IMR-90 (cell line): ENCODE data around the gene RPH3AL.

Source experiments
- BHLHE40 ChIP-seq: fragments of 150-350 bp; IDR thresholded peaks from 2 replicates; pipeline ENCODE4 v1.6.1; 2016; ENCODE audit warnings: mild to moderate bottlenecking, low read depth, low read length
- CHD1 ChIP-seq: IDR thresholded peaks from 2 replicates; pipeline ENCODE4 v1.6.1; 2012; ENCODE audit warnings: low read depth, low read length, improper control_type of control experiment
- MAFK ChIP-seq: IDR thresholded peaks from 2 replicates; pipeline ENCODE4 v1.6.1; 2012; ENCODE audit warnings: low read depth, low read length, improper control_type of control experiment
- MXI1 ChIP-seq: IDR thresholded peaks from 2 replicates; pipeline ENCODE4 v1.6.1; 2012; ENCODE audit warnings: low read depth, mild to moderate bottlenecking, low read length, moderate library complexity, borderline replicate concordance
- POLR2A ChIP-seq: IDR thresholded peaks from 2 replicates; pipeline ENCODE4 v1.6.1; 2012; ENCODE audit warnings: mild to moderate bottlenecking, low read depth, low read length
- RAD21 ChIP-seq: IDR thresholded peaks from 2 replicates; pipeline ENCODE4 v1.6.1; 2012; ENCODE audit warnings: low read length, improper control_type of control experiment
- RFX5 ChIP-seq: IDR thresholded peaks from 2 replicates; pipeline ENCODE4 v1.8.0; 2012; ENCODE audit warnings: low read depth, mild to moderate bottlenecking, low read length, moderate library complexity
- SMC3 ChIP-seq: fragments of 150-350 bp; IDR thresholded peaks from 2 replicates; pipeline ENCODE4 v1.6.1; 2016; ENCODE audit warnings: low read depth, mild to moderate bottlenecking, antibody characterized with exemption, low read length, moderate library complexity
- TF ChIP-seq, protein P1 (sequence below): conservative IDR thresholded peaks from 2 replicates; pipeline ENCODE4 v1.5.1; 2012; ENCODE audit warnings: mild to moderate bottlenecking, low read depth, low read length, improper control_type of control experiment
- TF ChIP-seq, protein P2 (sequence below): fragments of 150-350 bp; IDR thresholded peaks from 2 replicates; pipeline ENCODE4 v1.6.1; 2016; ENCODE audit warnings: low read depth, mild to moderate bottlenecking, low read length, moderate library complexity, borderline replicate concordance
- TF ChIP-seq, protein P3 (sequence below): fragments of 150-350 bp; IDR thresholded peaks from 2 replicates; pipeline ENCODE4 v1.6.1; 2017; ENCODE audit warnings: mild to moderate bottlenecking, antibody characterized with exemption, low read length, low read depth

DNA sequence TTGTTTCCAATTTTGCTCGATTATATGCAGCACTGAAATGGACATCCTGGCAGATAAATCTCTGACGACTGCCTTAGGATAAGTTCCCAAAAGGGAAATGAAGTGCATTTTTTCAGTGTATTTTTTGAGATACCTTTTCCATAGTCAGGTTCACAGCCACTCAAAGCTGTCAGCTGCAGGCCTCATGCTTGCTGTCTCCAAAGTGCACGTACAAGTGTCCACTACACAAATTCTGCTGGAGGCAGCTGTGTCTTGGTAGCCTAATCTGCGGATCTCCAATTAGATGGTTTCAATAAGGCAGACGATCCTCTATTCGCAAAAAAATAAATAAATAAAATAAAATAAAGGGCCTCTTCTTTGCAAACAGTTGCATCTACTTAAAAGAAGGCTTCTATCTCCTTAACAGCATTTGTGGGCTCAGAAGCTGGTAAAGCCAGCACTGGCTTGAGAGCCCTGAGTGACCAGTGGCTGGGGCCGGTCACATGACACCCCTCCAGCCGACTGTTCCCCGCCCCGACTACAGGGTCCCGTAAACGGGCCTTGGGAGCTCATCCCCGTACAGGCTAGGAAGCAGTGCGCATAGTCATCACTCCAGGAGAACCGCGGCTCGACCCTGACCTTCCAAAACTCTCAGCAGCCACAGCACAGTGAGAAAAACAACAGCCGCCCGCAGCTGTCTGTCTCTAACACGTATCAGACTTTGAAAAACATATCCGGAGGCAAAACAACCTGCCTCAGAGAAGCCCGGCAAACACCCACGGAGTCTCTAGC is 18.8 kb downstream of the RPH3AL start:
- TF ChIP-seq, protein P1, sequence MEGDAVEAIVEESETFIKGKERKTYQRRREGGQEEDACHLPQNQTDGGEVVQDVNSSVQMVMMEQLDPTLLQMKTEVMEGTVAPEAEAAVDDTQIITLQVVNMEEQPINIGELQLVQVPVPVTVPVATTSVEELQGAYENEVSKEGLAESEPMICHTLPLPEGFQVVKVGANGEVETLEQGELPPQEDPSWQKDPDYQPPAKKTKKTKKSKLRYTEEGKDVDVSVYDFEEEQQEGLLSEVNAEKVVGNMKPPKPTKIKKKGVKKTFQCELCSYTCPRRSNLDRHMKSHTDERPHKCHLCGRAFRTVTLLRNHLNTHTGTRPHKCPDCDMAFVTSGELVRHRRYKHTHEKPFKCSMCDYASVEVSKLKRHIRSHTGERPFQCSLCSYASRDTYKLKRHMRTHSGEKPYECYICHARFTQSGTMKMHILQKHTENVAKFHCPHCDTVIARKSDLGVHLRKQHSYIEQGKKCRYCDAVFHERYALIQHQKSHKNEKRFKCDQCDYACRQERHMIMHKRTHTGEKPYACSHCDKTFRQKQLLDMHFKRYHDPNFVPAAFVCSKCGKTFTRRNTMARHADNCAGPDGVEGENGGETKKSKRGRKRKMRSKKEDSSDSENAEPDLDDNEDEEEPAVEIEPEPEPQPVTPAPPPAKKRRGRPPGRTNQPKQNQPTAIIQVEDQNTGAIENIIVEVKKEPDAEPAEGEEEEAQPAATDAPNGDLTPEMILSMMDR, result no peak
- TF ChIP-seq RFX5, result no peak
- TF ChIP-seq POLR2A, result no peak
- TF ChIP-seq BHLHE40, result no peak
- TF ChIP-seq, protein P2, sequence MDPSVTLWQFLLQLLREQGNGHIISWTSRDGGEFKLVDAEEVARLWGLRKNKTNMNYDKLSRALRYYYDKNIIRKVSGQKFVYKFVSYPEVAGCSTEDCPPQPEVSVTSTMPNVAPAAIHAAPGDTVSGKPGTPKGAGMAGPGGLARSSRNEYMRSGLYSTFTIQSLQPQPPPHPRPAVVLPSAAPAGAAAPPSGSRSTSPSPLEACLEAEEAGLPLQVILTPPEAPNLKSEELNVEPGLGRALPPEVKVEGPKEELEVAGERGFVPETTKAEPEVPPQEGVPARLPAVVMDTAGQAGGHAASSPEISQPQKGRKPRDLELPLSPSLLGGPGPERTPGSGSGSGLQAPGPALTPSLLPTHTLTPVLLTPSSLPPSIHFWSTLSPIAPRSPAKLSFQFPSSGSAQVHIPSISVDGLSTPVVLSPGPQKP, result no peak
- no peak for TF ChIP-seq RAD21
- TF ChIP-seq, protein P3, sequence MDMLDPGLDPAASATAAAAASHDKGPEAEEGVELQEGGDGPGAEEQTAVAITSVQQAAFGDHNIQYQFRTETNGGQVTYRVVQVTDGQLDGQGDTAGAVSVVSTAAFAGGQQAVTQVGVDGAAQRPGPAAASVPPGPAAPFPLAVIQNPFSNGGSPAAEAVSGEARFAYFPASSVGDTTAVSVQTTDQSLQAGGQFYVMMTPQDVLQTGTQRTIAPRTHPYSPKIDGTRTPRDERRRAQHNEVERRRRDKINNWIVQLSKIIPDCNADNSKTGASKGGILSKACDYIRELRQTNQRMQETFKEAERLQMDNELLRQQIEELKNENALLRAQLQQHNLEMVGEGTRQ, result peak; percentile 83
- no peak for TF ChIP-seq CHD1
- no peak for TF ChIP-seq SMC3
- no peak for TF ChIP-seq MAFK
- no peak for TF ChIP-seq MXI1
